Measurements from ENCODE around the gene MZT2B. TPM values are rescaled to one million over a fixed set of nuclear protein-coding genes. Genes with fewer than 3 reads are reported as not detected.
"Not testable (repeated sequence)": the region's sequence is repeated elsewhere in the genome, so short reads cannot be mapped to it uniquely, and the experiment has no call there.

The MZT2B gene
- total and polyA plus RNA-seq, 2 of the 4 experiments (the other 2 are of a cell fraction), result 24.9 to 115 TPM

DNA sequence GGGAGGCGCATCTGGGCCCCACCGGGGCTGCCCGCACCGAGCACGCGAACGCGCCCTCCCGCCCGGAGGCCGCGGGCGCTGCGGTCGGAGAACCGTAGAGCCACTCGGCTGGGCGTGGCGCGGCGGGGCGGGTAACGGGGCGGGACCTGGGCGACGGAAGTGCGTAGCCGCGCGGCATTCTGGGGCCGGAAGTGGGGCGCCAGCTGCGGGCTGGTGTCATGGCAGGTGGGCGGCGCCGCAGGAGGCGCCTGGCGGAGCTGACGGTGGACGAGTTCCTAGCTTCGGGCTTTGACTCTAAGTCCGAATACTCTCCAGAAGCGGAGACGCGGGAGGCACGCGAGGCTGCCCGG, 47.1 kb downstream of the MZT2B start:
- dilution Hi-C loops (cut with HindIII; ENCODE audit: low sequenced_read_pairs, unreplicated experiment); H4K5ac ChIP-seq (ENCODE audit: low read depth, low read length); H2AFZ ChIP-seq (replicated peaks; ENCODE audit: low read length, poor library complexity); H2BK15ac ChIP-seq (ENCODE audit: low read depth, low read length); H3K27ac ChIP-seq (ENCODE audit: insufficient read depth, low read length); H4K91ac ChIP-seq (ENCODE audit: insufficient read depth, low read depth, low read length); H3K14ac ChIP-seq (replicated peaks; ENCODE audit: low read depth, low read length); H2AK5ac ChIP-seq (ENCODE audit: low read depth, low read length); H3K36me3 ChIP-seq (ENCODE audit: control insufficient read depth, insufficient read depth, low read length); H3K9me1 ChIP-seq (ENCODE audit: insufficient read depth, low read length); BruUV-seq (replicated peaks); H3K4me1 ChIP-seq (ENCODE audit: control insufficient read depth, insufficient read depth, low read length); DNase-seq; in situ Hi-C loops (cut with MboI; ENCODE audit: low sequenced_read_pairs); H4K20me1 ChIP-seq (ENCODE audit: insufficient read depth, low read length); H2BK5ac ChIP-seq (ENCODE audit: low read depth, low read length, poor library complexity, severe bottlenecking); H2BK120ac ChIP-seq (ENCODE audit: low read depth, low read length); H3K56ac ChIP-seq (ENCODE audit: extremely low read depth, insufficient read depth, low read length); H3K23ac ChIP-seq (ENCODE audit: low read depth, low read length); ATAC-seq (ENCODE audit: low read depth); CTCF ChIA-PET; H3K27me3 ChIP-seq (ENCODE audit: control insufficient read depth, insufficient read depth, low read length); H3K9ac ChIP-seq (ENCODE audit: low read depth, low read length); intact Hi-C loops (cut with micrococcal nuclease); H3K79me1 ChIP-seq (ENCODE audit: low read depth in 1 of 2, low read length in 2 of 2); H3K18ac ChIP-seq (ENCODE audit: low read depth, low read length); H2BK20ac ChIP-seq (ENCODE audit: low read depth, low read length); H2AK9ac ChIP-seq (replicated peaks; ENCODE audit: low read depth, low read length, poor library complexity); H3K9me3 ChIP-seq (ENCODE audit: control insufficient read depth, insufficient read depth, low read length); H4K8ac ChIP-seq (ENCODE audit: low read depth in 2 of 2, low read length in 2 of 2); H3K4ac ChIP-seq (ENCODE audit: low read depth, low read length); H3K4me2 ChIP-seq (ENCODE audit: low read depth, low read length); H3K4me3 ChIP-seq (ENCODE audit: insufficient read depth, low read depth, low read length); POLR2A ChIA-PET (ENCODE audit: unreplicated experiment): not testable (repeated sequence)
- 42% methylated on average over 25 of the region's 48 CpGs; no CpG with 5 or more reads in 1 of the 2 experiments for WGBS, 2 experiments (ENCODE audit: extremely low coverage in 2 of 2, insufficient read length in 1 of 2)

DNA sequence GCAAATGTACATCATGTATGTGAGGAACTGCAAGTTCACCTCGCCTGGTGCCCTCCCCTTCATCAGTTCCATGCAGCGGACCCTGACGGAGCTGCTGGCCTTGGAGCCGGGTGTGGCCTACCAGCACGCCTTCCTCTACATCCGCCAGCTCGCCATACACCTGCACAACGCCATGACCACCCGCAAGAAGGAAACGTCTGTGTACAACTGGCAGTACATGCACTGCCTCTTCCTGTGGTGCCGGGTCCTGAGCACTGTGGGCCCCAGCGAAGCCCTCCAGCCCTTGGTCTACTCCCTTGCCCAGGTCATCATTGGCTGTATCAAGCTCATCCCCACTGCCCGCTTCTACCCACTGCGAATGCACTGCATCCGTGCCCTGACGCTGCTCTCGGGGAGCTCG, 48.3 kb downstream of the MZT2B start:
- intact Hi-C loops (cut with micrococcal nuclease); H3K23ac ChIP-seq (ENCODE audit: low read depth, low read length); H2AFZ ChIP-seq (replicated peaks; ENCODE audit: low read length, poor library complexity); in situ Hi-C loops (cut with MboI; ENCODE audit: low sequenced_read_pairs); H3K79me1 ChIP-seq (ENCODE audit: low read depth in 1 of 2, low read length in 2 of 2); H2AK5ac ChIP-seq (ENCODE audit: low read depth, low read length); POLR2A ChIA-PET (ENCODE audit: unreplicated experiment); H4K8ac ChIP-seq (ENCODE audit: low read depth in 2 of 2, low read length in 2 of 2); H3K36me3 ChIP-seq (ENCODE audit: control insufficient read depth, insufficient read depth, low read length); H3K9me1 ChIP-seq (ENCODE audit: insufficient read depth, low read length); H2BK20ac ChIP-seq (ENCODE audit: low read depth, low read length); BruUV-seq (replicated peaks); H3K4me3 ChIP-seq (ENCODE audit: insufficient read depth, low read depth, low read length); H3K27me3 ChIP-seq (ENCODE audit: control insufficient read depth, insufficient read depth, low read length); H3K4me1 ChIP-seq (ENCODE audit: control insufficient read depth, insufficient read depth, low read length); DNase-seq; dilution Hi-C loops (cut with HindIII; ENCODE audit: low sequenced_read_pairs, unreplicated experiment); H3K56ac ChIP-seq (ENCODE audit: extremely low read depth, insufficient read depth, low read length); H3K18ac ChIP-seq (ENCODE audit: low read depth, low read length); H4K20me1 ChIP-seq (ENCODE audit: insufficient read depth, low read length); H4K91ac ChIP-seq (ENCODE audit: insufficient read depth, low read depth, low read length); H3K4ac ChIP-seq (ENCODE audit: low read depth, low read length); H3K27ac ChIP-seq (ENCODE audit: insufficient read depth, low read length); H4K5ac ChIP-seq (ENCODE audit: low read depth, low read length); H3K9ac ChIP-seq (ENCODE audit: low read depth, low read length); H3K14ac ChIP-seq (replicated peaks; ENCODE audit: low read depth, low read length); H2AK9ac ChIP-seq (replicated peaks; ENCODE audit: low read depth, low read length, poor library complexity); H3K9me3 ChIP-seq (ENCODE audit: control insufficient read depth, insufficient read depth, low read length); H2BK120ac ChIP-seq (ENCODE audit: low read depth, low read length); CTCF ChIA-PET; ATAC-seq (ENCODE audit: low read depth); H3K4me2 ChIP-seq (ENCODE audit: low read depth, low read length); H2BK15ac ChIP-seq (ENCODE audit: low read depth, low read length); H2BK5ac ChIP-seq (ENCODE audit: low read depth, low read length, poor library complexity, severe bottlenecking): not testable (repeated sequence)
- WGBS, 2 experiments (ENCODE audit: extremely low coverage in 2 of 2, insufficient read length in 1 of 2), result no CpG with 5 or more reads among the region's 18 CpGs

Data from IMR-90 (cell line).